Left forelimb (tissue), 1 donor: Measurements from ENCODE around the gene PDXDC1.
"Not testable (repeated sequence)": the region's sequence is repeated elsewhere in the genome, so short reads cannot be mapped to it uniquely, and the experiment has no call there.

Source experiments
- DNase-seq: peaks from one replicate; pipeline ENCODE4 v3.0.0-alpha.2; 2018; ENCODE audit warnings: low spot score

Gene PDXDC1, protein sequence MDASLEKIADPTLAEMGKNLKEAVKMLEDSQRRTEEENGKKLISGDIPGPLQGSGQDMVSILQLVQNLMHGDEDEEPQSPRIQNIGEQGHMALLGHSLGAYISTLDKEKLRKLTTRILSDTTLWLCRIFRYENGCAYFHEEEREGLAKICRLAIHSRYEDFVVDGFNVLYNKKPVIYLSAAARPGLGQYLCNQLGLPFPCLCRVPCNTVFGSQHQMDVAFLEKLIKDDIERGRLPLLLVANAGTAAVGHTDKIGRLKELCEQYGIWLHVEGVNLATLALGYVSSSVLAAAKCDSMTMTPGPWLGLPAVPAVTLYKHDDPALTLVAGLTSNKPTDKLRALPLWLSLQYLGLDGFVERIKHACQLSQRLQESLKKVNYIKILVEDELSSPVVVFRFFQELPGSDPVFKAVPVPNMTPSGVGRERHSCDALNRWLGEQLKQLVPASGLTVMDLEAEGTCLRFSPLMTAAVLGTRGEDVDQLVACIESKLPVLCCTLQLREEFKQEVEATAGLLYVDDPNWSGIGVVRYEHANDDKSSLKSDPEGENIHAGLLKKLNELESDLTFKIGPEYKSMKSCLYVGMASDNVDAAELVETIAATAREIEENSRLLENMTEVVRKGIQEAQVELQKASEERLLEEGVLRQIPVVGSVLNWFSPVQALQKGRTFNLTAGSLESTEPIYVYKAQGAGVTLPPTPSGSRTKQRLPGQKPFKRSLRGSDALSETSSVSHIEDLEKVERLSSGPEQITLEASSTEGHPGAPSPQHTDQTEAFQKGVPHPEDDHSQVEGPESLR

DNA sequence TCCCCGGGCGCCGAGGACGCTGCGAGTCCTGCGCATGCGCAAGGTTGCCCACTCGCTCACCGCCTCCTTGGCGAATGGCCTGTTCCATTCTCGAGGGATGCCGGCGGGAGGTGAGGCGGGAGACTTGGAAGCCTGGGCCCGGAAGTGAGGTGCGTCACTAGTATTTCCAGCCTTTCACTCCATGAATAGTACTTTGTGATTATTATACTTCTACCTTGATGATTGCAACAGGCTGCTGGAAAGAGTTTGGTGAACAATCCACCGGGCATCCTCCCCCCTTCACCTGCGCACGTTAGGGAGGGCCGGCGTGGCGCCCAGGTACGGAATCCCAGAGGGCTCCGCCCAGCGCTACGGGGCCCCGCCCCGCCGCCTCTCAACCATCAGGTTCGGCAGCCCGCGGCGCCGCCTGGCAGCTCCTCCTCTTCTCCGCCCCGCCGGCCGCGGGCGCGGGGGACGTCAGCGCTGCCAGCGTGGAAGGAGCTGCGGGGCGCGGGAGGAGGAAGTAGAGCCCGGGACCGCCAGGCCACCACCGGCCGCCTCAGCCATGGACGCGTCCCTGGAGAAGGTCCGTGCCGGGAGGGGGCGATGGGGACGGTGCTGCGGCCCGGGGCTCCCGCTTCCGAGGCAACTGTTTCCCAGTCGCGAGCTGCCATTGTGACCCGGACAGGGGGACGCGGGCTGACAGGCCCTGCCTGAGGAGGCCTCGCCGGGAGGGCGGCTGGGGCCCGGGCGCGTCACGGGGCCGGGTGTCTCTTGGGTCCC lies at the start of gene PDXDC1:
Gene PDXDC1 (plus strand): TSS at position 371 of the 762 bp plus-strand sequence. CDS start 174 bp downstream, at position 545.
- peak; percentile 77 for DNase-seq

DNA sequence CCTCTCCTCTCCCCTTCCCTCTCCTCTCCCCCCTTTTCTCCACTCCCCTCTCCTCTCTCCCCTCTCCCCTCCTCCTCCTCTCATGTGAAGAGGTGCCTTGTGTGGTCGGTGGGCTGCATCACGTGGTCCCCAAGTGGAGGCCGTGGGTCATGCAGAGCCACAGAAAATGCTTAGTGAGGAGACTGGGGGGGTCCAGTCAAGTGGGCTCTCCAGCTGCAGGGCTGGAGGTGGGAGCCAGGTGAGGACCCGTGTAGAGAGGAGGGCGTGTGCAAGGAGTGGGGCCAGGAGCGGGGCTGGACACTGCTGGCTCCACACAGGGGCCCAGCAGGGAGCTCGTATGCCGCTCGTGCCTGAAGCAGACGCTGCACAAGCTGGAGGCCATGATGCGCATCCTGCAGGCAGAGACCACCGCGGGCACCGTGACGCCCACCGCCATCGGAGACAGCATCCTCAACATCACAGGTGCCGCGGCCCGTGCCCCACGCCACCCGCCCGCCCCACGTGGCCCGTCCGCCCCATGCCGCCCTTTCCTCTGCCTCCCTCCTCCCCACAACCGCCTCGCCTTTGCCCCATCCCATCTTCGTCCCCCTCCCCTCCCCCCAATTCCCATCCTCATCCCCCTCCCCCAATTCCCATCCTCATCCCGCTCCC lies 46.6 kb upstream of the PDXDC1 start:
- peak; percentile 68 for DNase-seq

DNA sequence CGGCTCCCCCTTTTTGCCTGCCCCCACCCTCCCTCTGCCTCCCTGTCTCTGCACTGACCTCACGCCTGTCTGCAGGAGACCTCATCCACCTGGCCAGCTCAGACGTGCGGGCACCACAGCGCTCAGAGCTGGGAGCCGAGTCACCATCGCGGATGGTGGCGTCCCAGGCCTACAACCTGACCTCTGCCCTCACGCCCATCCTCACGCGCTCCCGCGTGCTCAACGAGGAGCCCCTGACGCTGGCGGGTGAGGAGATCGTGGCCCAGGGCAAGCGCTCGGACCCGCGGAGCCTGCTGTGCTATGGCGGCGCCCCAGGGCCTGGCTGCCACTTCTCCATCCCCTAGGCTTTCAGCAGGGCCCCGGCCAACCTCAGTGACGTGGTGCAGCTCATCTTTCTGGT lies 45.6 kb upstream of the PDXDC1 start:
- DNase-seq: not testable (repeated sequence)

DNA sequence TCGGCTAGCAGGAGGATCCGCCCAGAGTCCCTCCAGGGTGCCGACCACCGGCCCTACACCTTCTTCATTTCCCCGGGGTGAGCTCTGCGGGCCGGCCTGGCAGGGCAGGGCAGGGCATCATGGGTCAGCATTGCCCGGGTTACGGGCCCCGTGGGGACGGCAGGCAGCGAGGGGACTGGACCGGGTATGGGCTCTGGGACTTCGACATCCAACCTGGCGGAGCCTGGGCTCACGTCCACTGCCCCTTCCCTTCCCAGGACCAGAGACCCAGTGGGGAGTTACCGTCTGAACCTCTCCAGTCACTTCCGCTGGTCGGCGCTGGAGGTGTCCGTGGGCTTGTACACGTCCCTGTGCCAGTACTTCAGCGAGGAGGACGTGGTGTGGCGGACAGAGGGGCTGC lies 44.6 kb upstream of the PDXDC1 start:
- DNase-seq: not testable (repeated sequence)

DNA sequence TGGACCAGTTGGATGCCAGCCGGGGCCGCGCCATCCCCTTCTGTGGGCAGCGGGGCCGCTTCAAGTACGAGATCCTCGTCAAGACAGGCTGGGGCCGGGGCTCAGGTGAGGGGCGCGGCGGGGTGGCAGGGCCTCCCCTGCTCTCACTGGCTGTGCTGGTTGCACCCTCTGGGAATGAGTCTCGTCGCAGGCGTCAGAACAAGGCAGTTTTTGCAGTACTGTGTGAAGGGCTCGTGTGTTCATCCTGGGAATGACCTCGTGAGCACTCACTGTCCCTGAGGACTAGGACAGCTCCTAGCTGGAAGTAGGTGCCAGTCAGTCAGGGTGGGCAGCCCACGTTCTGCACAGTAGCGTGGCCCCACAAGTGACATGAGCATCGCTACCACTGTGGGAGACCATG lies 43.9 kb upstream of the PDXDC1 start:
- not testable (repeated sequence) for DNase-seq

DNA sequence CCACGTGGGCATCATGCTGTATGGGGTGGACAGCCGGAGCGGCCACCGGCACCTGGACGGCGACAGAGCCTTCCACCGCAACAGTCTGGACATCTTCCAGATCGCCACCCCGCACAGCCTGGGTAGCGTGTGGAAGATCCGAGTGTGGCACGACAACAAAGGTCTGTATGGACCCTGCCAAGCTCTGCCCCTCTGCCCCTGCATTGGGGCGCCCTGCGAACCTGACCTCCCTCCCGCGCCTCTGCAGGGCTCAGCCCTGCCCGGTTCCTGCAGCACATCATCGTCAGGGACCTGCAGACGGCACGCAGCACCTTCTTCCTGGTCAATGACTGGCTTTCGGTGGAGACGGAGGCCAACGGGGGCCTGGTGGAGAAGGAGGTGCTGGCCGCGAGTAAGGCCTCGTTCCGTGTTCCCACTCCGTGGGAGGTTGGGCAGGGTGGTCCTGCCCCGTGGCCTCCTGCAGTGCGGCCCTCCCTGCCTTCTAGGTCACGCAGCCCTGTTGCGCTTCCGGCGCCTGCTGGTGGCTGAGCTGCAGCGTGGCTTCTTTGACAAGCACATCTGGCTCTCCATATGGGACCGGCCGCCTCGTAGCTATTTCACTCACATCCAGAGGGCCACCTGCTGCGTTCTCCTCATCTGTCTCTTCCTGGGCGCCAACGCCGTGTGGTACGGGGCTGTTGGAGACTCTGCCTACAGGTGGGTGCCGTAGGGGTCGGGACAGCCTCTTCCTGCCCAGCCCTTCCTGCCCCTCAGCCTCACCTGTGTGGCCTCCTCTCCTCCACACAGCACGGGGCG lies 42.0 kb upstream of the PDXDC1 start:
- not testable (repeated sequence) for DNase-seq

DNA sequence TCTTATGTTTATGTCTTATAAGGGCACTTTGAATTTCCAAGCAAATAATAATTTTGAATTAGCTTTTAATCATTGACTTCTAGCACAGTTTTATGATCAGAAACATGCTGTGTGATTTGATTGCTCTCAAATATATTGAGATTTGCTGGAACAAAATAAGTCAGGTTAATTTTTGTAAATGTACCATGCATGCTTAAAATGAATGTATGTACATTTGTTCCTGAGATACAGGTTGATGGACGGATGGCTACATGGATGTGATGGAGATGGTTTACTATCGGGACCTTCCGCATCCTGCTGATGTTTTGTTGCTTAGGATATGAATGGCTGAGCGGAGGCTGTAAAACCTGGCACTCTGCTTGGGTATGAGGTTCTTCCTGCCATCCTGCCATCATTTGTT lies 37.7 kb upstream of the PDXDC1 start, which contains the start of gene NPIPA1:
Gene NPIPA1 (plus strand): TSS at position 301 of the 400 bp plus-strand sequence. CDS start 0 bp downstream, at position 301.
- not testable (repeated sequence) for DNase-seq

DNA sequence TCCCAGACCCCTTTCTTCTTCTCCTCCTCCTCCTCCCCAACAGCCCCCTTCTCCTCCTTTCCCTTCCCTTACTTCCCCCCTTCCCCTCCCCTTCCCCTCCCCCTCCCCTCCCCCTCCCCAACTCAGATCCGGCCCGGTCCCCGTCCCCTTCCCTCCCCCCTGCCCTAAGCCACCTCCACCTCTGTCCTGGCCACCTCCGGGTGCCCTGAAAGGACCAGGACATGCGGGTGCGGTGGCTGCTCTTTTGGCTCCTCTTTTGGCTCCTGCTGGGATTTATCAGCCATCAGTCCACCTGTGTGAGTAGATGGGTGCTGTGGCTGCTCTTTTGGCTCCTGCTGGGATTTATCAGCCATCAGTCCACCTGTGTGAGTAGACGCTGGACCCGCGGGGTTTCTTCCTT lies 36.8 kb upstream of the PDXDC1 start:
- DNase-seq: not testable (repeated sequence)

DNA sequence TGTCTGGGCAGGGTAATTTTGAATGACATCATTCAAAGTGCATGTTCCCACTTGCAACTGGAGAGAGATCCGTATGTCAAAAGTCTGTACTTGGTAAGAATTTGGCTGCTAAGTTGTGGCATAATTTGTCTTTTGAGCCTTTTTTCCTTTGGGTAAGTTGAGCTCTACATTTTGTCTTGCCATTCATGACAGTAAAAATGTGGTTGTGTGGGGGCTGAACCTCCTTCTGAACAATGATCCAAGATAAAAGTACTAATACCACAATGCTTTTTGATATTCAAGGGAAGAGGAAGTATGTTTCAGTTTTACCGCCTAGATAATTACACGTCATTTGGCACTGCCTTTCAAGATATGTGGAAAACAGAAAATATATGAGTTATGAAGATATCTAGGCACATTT lies 32.1 kb upstream of the PDXDC1 start:
- DNase-seq: not testable (repeated sequence)

DNA sequence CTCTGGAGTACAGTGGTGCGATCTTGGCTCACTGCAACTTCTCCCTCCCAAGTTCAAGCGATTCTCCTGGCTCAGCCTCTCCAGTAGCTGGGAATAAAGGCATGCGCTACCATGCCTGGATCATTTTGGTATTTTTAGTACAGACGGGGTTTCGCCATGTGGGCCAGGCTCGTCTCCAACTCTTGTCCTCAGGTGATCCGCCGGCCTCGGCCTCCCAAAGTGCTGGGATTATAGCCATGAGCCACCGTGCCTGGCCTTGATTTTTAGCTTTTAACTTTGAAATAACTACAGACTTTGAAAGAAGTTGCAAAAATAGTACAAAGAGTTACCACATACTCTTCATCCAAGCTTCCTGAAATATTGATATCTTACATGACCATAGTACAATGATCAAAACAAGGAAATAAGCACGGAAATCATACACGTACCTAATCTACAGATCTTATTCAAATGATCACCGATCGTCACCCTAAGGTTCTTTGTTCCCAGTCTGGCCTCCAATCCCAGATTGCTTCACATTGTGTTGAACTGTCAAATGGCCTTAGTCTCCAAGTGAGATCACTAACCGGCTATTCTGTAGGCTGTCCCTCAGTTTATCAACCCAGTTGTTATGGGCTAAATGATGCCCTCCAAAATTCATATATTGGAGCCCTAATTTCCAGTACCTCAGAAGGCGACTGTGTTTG lies 19.1 kb upstream of the PDXDC1 start:
- no peak for DNase-seq

DNA sequence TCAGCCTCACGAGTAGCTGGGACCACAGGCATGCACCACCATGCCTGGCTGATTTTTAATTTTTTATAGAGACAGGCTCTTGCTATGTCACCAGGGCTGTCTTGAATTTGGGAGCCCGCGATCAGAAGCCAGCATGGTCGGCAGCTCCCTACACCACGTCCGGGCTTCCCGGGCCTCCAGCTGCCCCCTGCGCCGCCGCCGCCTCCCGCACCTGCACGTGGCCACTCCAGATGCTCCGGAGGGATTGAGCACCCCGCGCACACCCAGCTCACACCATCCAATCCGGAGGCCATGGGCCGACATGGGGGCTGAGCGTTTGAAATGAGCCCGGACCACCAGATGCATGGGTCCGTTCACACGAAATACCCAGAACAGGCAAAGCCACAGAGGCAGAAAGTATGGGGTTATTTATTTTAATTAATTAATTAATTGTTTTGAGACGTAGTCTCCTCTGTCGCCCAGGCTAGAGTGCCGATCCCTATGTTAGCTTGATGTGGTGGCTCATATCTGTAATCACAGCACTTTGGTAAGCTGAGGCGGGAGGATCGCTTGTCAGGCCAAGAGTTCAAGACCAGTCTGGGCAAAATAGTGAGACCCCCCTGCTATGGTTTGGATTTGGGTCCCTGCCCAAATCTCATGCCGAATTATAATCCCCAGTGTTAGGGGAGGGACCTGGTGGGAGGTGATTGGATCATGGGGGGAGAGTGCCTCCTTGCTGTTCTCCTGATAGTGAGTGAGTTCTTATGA lies 17.1 kb upstream of the PDXDC1 start:
- no peak for DNase-seq

DNA sequence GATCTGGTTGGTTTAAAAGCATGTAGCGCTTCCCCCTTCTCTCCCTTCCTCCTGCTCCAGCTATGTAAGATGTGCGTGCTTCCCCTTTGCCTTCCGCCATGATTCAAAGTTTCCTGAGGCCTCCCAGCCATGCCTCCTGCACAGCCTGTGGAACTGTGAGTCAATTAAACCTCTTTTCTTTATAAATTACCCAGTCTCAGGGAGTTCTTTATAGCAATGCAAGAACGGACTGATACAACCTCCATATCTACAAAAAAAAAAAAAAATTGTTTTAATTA lies 16.6 kb upstream of the PDXDC1 start:
- no peak for DNase-seq

DNA sequence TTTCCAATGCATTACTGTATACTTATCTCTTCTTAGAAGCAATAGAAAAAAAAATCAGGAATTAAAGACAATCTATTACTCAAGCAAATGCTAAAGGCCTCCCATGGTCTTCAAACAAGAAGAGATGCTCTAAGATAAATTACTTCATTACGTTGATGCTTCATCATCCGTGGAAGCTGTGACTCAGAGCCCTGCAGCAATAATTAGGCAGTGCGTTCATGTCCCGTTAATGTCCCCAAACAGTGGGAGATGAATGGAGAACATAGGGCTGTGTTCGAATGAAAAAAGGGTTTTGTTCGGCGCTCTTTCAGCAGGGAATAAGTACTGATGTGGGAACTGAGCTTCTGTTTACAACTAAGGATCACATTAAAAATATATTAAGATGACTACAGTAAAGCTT lies 15.9 kb upstream of the PDXDC1 start:
- DNase-seq: no peak

DNA sequence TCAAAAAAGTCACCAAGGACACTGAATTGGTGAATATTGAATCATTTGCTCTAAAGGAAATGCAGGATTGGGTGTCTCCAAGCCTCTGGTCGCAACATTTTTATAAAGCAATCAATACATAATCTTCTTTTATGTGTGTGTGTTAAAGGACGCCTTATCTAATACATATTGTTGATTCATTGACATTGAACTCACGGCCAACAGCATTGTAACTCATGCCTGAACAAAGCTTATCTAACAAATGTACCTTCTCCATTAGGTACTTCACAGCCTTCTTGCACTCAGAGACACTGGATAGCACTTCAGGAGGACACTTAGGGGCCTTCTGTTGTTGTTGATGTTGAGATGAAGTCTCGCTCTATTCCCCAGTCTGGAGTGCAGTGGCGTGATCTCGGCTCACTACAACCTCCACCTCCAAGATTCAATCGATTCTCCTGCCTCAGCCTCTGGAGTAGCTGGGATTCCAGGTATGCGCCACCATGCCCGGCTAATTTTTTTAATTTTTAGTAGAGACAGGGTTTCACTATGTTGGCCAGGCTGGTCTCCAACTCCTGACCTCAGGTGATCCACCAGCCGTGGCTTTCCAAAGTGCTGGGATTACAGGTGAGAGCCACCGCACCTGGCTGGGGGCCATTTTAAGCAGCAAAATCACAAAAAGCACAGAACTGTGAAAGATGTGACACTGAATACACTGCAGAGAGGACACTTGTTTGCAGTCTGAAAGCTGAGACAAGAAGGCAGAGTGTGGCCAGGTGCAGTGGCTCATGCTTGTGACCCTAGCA lies 13.2 kb upstream of the PDXDC1 start:
- DNase-seq: no peak

DNA sequence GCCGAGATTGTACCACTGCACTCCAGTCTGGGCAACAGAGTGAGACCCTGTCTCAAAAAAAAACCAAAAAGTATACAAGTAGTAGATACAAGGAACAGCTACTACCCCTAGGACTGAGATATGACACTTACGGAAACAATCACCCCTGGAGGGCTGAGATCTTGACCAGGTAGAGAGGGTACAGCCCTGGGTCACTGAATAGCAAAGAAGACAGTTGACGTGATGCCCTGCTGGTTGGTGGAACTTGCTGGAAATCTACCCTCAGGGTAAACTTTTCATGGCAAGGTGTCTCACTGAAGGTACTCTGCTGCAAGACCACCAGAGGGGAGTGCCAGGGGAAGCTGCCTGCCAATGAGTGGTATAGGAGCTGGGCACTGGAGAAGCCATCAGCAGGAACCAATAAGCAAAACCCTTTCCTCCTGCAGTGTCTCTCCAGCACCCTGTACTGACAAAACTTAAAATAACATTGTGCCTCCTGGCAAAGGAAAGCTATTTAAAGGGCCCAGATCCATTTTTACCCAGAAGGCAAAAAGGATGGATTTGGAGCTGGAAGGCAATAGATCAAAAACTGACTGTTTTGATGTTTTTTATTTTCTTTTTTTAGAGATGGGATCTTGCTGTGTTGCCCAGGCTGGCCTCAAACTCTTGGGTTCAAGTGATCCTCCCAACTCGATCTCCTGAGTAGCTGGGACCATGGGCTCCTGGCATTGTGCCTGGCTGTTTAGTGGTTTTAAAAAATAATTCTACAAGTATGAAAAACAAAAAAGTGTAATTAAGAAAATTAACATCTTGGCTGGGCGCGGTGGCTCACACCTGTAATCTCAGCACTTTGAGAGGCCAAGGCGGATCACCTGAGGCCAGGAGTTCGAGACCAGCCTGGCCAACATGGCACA lies 11.3 kb upstream of the PDXDC1 start:
- no peak for DNase-seq

DNA sequence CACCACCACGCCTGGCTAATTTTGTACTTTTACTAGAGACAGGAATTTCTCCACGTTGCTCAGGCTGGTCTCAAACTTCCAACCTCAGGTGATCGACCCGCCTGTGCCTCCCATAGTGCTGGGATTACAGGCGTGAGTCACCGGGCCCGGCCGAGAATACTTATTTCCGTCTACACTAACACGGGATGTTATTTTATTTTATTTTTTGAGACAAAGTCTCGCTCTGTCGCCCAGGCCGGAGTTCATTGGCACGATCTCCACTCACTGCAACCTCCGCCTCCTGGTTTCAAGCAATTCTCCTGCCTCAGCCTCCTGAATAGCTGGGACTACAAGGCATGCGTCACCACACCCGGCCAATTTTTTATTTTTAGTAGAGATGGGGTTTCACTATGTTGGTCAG lies 9.5 kb upstream of the PDXDC1 start:
- no peak for DNase-seq

DNA sequence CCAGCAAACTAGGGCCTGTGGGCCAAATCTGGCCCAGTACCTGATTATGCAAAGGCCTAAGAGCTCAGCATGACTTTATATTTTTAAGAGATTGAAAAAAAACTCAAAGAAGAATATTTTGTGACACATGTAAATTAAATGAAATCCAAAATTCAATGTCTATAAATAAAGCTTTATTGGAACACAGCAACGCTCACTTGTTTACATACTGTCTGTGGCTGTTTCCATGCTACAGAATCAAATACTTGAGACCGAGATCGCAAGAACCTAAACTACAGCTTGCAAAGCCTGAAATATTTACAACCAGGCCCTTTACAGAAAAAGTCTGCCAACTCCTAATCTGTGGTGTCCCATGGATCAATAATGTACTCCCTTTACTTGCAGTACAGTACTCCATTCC lies 5.0 kb upstream of the PDXDC1 start:
- not testable (repeated sequence) for DNase-seq
